Measurements from ENCODE around the gene HOXD9. TPM values are rescaled to one million over a fixed set of nuclear protein-coding genes. Genes with fewer than 3 reads are reported as not detected.
A peak's percentile ranks its signal among the peaks of the same experiment; 100 is the strongest.

Gene HOXD9
- polyA plus RNA-seq, 1 donor (not counting 4 experiments of a cell fraction or from before 2014, with no cell fraction given), result not detected

GRCh38 chr2:176137252-176137580 lies 14.7 kb downstream of the HOXD9 start:
- Histone ChIP-seq H2AFZ (ENCODE audit: control insufficient read depth, low read length) (no peak overlapping the region), H3K79me2 (ENCODE audit: control insufficient read depth, insufficient read depth, low read length) (no peaks in the 10 kb centered on the region), H3K4me2 (ENCODE audit: control insufficient read depth, extremely low read depth, insufficient read depth, low read depth, low read length) (no peak overlapping the region), H3K9me1 (ENCODE audit: control insufficient read depth, extremely low read depth, insufficient read depth, low read length) (no peaks in the 10 kb centered on the region), H3K27ac (ENCODE audit: control insufficient read depth, insufficient read depth, low read length) (no peak overlapping the region), H3K9me3 (ENCODE audit: control insufficient read depth, low read depth, low read length) (peaks cover 8% of the 10 kb centered on the region), H3K9ac (ENCODE audit: control insufficient read depth, extremely low read depth, insufficient read depth, low read length) (no peak overlapping the region), H3K4me1 (ENCODE audit: control insufficient read depth, extremely low read depth, insufficient read depth, low read length) (no peaks in the 10 kb centered on the region), H3K4me3 (ENCODE audit: control insufficient read depth in 2 of 3, extremely low read depth in 1 of 3, insufficient read depth in 2 of 3, low read depth in 1 of 3, low read length in 3 of 3) (no peak overlapping the region), H4K20me1 (ENCODE audit: control insufficient read depth, extremely low read depth, insufficient read depth, low read length) (no peaks in the 10 kb centered on the region), H3K36me3 (ENCODE audit: control insufficient read depth in 2 of 2, extremely low read depth in 1 of 2, insufficient read depth in 2 of 2, low read length in 2 of 2) (no peaks in the 10 kb centered on the region), H3K27me3 (ENCODE audit: control insufficient read depth, extremely low read depth, insufficient read depth, low read length) (peaks cover 91% of the 10 kb centered on the region)
- TF ChIP-seq EZH2 (IDR thresholded peaks at IDR 0.05; ENCODE audit: low read length), result peak; percentile 73
- TF ChIP-seq CTCF (optimal IDR thresholded peaks at IDR 0.05 in 1 of 3, IDR thresholded peaks at IDR 0.05 in 1 of 3, conservative IDR thresholded peaks at IDR 0.05 in 1 of 3; ENCODE audit: extremely low read depth in 1 of 3, insufficient read depth in 2 of 3, low read length in 3 of 3), result no peak
- DNase-seq (ENCODE audit: low read depth, low spot score), result no peak
- dilution Hi-C loops (cut with MboI; ENCODE audit: extremely low pct_ligation_motif_present, low sequenced_read_pairs), result no loop called here
- no peak for FAIRE-seq

DNA sequence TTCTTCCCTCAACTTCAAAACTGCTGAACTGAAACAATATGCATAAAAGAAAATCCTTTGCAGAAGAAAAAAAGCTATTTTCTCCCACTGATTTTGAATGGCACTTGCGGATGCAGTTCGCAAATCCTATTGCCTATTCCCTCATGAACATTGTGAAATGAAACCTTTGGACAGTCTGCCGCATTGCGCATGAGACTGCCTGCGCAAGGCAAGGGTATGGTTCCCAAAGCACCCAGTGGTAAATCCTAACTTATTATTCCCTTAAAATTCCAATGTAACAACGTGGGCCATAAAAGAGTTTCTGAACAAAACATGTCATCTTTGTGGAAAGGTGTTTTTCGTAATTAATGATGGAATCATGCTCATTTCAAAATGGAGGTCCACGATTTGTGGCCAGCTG lies 15.4 kb downstream of the HOXD9 start:
- Histone ChIP-seq H3K4me1 (ENCODE audit: control insufficient read depth, extremely low read depth, insufficient read depth, low read length) (no peaks in the 10 kb centered on the region), H3K27me3 (ENCODE audit: control insufficient read depth, extremely low read depth, insufficient read depth, low read length) (peaks cover 87% of the 10 kb centered on the region), H3K79me2 (ENCODE audit: control insufficient read depth, insufficient read depth, low read length) (no peaks in the 10 kb centered on the region), H3K9me3 (ENCODE audit: control insufficient read depth, low read depth, low read length) (peaks cover 8% of the 10 kb centered on the region), H3K4me3 (ENCODE audit: control insufficient read depth in 2 of 3, extremely low read depth in 1 of 3, insufficient read depth in 2 of 3, low read depth in 1 of 3, low read length in 3 of 3) (no peak overlapping the region), H3K27ac (ENCODE audit: control insufficient read depth, insufficient read depth, low read length) (no peak overlapping the region), H2AFZ (ENCODE audit: control insufficient read depth, low read length) (no peak overlapping the region), H3K9ac (ENCODE audit: control insufficient read depth, extremely low read depth, insufficient read depth, low read length) (no peak overlapping the region), H3K4me2 (ENCODE audit: control insufficient read depth, extremely low read depth, insufficient read depth, low read depth, low read length) (no peak overlapping the region), H3K36me3 (ENCODE audit: control insufficient read depth in 2 of 2, extremely low read depth in 1 of 2, insufficient read depth in 2 of 2, low read length in 2 of 2) (no peaks in the 10 kb centered on the region), H4K20me1 (ENCODE audit: control insufficient read depth, extremely low read depth, insufficient read depth, low read length) (no peaks in the 10 kb centered on the region), H3K9me1 (ENCODE audit: control insufficient read depth, extremely low read depth, insufficient read depth, low read length) (no peaks in the 10 kb centered on the region)
- TF ChIP-seq EZH2 (IDR thresholded peaks at IDR 0.05; ENCODE audit: low read length) (no peak), CTCF (optimal IDR thresholded peaks at IDR 0.05 in 1 of 3, IDR thresholded peaks at IDR 0.05 in 1 of 3, conservative IDR thresholded peaks at IDR 0.05 in 1 of 3; ENCODE audit: extremely low read depth in 1 of 3, insufficient read depth in 2 of 3, low read length in 3 of 3) (no peak)
- no peak for FAIRE-seq
- dilution Hi-C loops (cut with MboI; ENCODE audit: extremely low pct_ligation_motif_present, low sequenced_read_pairs), result no loop called here
- DNase-seq (ENCODE audit: low read depth, low spot score), result no peak
